ENCODE measurements around the gene ABLIM2.

ABLIM2 gene

DNA sequence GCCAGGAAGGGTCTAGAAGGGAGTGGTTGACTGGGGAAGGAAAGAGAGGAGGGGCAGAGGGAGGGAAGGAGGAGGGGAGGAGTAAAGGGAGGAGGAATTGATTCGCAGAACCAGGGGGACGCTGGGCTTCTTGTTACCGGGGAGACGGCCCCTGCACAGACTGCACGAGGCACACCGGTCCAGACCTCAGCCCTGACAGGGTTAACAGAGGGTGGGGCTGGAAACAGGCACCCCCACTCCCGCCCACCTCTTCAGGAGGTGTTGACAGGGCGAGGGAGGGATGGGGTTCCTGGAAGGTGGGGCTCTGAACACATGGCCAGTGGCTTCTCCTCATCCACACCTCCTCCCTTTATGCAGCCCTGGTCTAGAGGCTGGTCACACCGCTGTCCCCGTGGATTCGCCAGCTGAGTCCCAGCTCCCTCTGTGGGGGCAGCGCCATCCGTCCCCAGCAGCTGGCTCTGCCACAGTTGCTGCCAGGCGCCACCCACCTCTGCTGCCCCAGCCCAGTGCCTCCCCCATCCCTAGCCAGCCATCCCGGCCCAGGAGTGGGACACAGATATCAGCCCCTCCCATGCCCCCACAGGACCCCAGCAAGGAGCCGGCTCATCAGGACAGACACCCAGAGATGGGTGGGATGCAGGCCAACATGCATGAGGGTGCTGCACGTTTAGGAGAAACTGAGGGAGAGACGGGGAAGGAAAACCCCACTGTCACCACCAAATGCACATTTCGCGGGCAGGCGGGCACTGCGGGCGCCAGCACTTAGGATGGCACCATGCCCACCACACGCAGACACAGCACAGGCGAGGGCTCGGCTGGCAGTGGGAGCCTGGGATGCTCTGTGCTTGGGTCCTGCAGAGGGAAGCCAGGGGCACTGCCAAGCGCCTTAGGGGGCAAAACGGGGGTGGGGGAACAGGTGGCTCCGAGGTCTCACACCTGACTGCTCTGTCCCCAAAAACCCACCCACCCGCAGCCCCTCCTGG lies 87.6 kb downstream of the ABLIM2 start:
- DNase-seq (ENCODE audit: low read depth in 2 of 2) = no peak

DNA sequence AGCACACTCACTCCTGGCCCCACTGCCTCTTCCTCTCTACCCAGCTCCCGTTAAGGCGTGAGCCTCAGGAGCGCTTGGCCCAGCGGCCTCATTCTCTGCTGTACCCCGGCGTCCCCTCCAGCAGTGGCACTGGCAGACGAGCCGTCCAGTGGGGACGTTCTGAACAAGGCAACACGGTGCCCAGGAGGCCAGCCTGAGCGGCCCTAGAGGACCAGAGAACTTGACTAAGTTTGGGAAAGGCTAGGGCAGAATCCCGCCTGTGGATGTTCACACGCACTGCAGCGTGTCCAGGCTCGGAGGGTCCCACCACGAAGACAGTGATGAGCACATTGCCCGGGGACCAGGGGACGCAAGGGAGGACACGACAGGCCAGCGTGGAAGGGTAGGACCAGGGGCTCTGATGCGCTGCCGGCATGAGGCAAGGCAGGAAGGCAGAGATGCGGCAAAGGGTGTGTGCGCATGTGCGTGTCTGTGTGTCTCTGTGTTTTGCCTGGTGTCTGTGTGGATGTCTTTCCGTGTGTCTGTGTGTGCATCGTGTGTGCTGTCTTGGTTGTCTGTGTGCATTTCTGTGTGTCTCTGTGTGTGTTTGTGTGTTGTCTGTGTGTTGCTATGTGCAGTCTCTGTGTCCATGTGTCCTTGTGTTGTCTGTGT lies 89.4 kb downstream of the ABLIM2 start:
- DNase-seq (ENCODE audit: low read depth in 2 of 2) = no peak

GRCh38 chr4:8067945-8068896 lies 90.4 kb downstream of the ABLIM2 start:
- no peak for DNase-seq (ENCODE audit: low read depth in 2 of 2)

DNA sequence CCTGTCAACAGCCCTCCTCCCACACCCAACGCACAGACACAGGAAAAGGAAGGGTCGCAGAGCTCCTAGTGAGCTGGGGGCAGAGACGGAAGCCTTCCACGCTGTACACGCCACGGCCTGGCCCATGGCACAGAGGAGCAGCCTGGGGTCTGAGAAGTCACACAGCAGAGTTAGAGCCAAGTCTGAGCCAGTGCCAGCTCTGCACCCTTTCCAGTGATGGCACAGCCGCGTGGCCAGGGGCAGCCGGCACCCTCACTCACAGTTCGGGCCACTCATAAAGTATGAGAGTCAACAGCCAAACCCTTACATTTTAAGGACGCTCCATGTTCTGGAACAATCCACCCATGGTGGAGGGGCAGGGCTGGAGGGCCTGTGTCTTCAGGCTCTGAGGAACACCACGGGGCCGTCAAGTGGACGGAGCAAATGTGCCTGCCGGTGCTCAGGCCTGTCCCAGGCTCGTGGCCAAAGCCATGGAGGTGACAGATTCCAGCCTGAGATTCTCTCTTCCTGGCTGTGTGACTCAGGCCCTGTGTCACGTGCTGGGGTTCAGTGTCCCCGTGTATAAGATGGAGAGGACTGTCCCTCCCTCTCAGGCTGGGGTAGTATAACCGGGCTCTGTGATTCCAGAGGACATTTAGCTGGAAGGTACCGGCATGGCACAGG lies 91.2 kb downstream of the ABLIM2 start:
- DNase-seq (ENCODE audit: low read depth in 2 of 2) = no peak

DNA sequence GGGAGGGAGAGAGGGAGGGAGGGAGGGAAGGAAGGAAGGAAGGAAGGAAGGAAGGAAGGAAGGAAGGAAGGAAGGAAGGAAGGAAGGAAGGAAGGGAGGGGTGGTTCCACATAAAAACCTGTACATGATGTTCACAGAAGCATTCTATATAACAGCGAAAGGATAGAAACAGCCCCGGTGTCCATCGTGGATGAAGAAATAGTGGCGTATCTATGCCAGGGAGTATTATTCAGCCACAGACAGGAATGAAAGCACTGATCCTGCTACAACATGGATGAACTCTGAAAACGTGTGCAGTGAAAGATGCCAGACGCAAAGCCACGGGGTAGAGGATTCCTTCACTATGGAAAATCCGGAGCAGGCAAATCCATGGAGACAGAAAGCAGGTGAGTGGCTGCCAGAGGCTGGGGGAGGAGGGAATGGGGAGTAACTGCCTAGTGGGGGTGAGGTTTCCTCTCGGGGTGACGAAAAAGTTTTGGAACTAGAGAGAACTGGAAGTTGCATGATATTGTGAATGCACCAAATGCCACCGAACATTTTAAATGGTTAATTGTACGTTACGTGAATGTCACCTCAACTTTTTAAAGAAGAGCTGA lies 92.2 kb downstream of the ABLIM2 start:
- no peak for DNase-seq (ENCODE audit: low read depth in 2 of 2)

DNA sequence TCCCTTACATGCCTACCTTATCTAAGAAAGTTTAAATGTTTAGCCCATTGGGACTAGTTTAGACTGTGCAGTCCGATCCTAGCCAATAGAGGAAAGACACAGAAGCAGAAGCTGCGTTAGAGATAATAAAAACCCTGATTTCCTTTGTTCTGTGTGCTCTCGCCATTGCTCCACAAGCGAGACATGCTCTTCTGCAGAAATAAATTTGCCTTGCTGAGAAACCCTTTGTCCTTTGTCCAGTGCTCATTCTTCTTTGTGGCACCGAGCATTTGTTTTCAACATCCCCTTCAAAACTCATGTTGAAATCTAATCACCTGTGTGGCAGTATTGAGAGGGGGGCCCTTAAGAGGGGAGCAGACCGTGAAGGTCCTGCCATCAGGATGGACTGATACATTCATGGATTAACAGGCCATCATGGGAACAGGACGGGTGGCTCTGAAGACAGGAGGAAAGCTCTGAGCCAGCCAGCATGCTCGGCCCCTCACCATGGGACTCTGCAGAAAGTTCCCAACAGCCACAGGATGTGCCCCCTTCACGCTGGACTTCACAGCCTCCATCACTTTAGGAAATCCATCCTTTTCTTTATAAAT lies 94.5 kb downstream of the ABLIM2 start:
- no peak for DNase-seq (ENCODE audit: low read depth in 2 of 2)

DNA sequence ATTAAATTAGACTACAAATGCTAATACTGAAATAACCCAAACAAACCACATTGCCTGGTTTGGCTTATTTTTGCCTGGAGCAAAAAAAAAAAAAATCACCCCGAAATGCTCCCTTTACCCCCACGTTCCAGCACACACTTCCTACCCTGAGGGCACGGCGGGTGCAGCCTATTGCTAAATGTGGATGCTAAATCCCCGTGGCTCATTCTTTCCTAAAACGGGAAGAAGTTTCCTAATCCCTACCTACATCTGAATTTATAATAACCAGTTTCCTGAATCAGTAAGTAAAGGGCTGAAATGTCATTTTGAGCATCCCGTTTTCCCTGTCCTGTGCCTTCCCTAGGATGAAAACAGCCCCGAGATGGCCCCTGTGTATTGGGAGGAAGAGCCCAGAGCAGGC lies 97.0 kb downstream of the ABLIM2 start:
- no peak for DNase-seq (ENCODE audit: low read depth in 2 of 2)

DNA sequence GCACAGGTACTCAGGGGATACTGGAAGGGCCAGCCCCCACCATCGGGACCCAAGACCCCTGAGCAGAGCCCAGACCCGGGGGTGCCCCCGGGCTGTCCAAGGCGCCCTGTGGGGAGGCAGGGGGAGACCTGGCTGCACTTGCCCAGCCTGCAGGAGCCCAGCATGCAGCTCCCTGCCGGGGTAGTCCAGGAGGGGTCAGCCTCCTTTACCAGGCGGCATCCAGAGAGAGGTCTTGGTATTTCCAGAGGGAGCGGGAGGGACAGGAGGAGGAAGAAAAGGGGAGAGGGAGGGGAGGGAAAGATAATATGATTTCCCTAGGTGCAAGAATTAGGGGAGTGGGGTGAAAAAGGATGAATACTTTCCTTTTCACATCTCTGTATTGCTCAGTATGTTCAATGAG lies 97.5 kb downstream of the ABLIM2 start:
- no peak for DNase-seq (ENCODE audit: low read depth in 2 of 2)

DNA sequence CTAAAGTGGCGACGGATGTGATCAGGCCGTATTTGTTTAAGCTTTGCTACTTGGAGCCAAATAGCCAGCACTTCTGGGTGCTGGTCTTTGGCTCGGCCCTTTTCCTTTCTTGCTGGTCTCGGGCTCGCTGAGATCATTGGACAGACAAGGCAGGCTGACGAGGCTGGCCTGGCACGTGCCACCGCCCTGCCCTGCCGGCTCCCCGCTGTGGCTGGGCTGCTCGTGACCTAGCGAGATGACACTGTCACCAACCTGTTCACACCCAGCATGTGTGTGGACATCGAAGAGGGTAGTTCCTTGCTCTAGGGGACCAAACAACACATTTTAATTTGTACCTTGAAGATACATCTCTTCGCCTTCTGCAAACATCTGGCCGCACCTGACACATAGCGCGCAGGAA lies 98.0 kb downstream of the ABLIM2 start:
- DNase-seq (ENCODE audit: low read depth in 2 of 2) = no peak

DNA sequence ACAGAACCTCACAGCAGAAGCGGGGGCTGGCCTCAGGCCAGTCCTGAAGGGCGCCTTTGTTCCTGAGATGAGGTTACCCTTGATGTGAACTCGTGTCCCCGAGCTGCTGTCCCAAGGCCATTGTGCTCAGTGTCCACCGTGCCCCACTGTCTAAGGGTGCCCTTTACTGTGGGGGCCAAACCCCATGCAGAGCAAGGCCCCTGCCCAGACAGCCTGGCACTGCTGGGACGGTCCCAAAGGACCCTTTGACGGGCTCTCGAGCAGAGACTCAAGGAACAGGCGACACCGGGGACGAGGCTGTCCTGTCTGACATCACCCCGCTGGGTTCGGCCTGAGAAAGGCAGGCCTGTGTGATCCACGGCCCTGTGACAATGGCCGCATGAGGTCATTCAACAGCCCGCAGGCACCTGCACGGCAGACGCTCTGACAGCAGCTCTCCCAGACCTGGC lies 100.6 kb downstream of the ABLIM2 start:
- DNase-seq (ENCODE audit: low read depth in 2 of 2) = no peak

DNA sequence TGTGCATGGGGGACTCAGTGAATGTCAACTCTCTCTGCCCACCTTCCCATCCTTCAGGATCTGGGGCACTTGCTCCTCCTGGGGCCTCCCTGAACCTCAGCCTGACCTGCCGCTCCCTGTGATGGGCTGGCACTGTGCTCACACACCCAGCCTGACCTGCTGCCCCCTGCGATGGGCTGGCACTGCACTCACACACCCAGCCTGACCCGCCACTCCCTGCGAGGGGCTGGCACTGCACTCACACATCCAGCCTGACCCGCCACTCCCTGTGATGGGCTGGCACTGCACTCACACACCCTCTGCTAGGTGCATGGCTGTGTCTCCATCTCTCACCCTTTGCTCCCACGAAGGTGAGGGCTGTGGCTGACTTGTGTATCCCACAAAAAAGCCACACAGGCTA lies 103.4 kb downstream of the ABLIM2 start:
- no peak for DNase-seq (ENCODE audit: low read depth in 2 of 2)

DNA sequence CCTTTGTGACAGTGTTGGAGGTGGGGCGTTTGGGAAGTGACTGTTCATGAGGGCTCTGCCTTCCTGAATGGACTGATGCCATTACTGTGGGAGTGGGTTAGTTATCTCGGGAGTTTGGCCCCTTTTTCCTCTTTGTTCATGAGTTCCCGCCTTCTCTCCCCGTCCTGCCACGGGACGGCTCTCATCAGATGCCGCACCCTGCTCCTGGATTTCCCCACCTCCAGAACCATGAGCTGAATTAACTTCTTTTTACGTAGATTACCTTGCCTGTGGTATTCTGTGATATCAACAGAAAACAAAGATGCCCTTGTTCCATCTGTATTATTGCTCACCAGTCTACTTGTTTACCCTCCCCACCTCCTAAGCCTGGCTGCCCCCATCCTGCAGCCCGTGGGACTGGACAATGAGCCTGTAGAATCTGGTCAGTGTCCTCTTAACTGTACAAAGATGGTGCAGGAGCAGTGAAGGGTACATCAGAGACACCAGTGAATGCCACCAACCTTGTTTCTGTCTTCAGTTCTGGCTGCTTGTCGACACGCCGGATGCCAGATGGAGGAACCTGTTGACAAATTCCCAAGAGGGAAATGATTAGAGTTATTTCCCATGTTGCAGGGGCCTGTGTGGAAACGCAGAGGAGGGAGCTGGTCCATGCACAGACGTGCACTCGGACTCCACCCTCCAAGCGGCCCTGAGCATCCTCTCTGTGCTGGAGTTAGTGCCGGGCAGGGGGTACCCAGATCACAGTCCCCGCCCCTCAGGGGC lies 104.7 kb downstream of the ABLIM2 start:
- DNase-seq (ENCODE audit: low read depth in 2 of 2) = no peak

DNA sequence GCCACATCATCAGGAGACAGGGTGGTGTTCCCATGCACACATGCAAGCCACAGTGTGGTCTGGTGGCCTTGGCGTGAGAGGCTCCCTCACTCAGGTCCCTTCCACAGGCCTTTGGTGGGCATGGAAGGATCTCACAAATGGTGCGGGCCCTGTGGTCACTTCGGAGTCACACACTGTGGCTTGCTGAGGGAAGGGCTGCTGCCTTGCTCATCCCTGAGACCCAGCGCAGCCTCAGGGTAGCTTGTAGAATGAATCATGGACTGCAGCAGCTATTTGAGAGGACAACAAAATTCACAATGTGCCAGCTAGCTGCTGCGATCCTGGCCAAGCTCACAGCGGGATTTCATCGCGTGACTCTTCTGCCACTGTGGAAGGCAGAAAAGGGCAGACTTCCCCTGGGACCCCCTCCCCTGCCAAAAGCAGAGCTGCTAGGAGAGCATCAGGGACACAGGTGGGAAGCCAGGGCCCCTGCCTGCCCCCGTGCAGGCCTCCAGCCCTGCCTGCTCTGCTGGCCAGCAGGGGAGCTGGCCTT lies 106.4 kb downstream of the ABLIM2 start:
- DNase-seq (ENCODE audit: low read depth in 2 of 2) = no peak

- no peak for DNase-seq (ENCODE audit: low read depth in 2 of 2)
Measured at GRCh38 chr4:8051644-8052043, 107.0 kb downstream of the ABLIM2 start.

DNA sequence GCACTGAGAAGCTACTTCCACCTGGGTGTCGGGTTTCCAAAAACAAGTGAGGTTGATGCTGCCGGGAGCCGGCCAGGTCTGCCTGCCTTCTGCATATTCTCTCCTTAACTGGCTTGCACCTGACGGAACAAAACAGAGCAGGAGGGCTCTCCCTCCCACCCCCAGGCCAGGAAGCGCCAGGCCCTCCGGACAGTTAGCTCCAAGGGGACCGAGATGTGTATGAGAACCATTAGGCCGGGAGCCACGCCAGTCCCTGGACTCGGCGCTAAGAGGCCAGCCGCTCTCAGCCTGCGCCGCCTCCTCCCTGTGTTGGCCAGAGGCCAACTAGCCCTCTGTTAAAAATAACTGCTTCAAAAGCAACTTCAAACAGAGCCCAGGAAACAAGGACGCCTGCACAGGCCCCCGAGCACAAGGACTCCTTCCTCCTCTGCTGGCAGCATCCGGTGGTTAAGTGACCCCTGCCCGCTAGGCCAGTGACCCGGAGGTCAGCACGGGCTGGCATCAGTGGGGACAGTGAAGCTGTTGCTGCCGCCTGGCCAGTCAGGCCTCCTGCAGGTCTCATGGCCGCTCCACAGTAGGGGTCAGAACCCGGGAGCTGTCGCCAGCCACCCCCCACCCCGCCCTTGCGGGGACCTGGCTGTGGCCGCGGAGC lies 107.9 kb downstream of the ABLIM2 start:
- no peak for DNase-seq (ENCODE audit: low read depth in 2 of 2)

- DNase-seq (ENCODE audit: low read depth in 2 of 2) = no peak
Measured at GRCh38 chr4:8050180-8050554, 108.4 kb downstream of the ABLIM2 start.

DNA sequence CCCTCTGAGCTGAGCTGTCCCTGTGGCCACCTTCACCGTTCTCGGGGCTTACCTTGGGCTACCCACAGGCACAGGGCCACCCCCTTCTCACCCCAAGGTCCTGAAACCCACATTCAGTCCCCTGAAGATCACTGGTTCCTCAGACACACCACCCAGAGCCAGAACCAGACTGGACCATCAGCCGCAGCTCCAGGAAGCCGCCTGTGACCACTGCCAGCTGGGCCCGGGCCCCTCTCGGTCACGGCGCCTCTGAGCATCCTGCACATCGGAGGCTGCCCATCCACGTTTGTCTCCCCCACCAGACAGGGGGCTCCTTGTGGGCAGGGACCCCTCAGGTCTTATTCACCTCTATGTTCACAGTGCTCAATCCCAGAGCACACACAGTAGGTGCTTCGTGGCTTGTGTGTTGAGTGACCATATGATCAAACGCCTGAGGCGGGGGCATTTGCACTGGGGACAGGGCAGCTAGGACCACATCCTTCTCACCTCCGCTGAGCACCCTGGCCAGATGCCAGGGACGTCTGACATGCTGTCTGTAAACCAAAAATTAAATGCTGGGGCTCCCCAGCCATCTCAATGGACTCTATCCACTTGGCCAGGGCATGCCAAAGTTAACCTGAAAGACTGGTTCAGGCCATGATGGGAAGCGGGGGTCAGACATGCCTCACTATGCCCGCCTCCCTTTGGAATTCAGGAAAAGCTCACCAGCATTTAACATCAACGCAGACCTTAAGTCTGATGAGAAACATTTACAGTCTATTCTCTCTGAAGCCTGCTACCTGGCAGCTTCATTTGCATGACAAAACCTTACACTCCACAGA lies 109.5 kb downstream of the ABLIM2 start:
- no peak for DNase-seq (ENCODE audit: low read depth in 2 of 2)

Measured in stimulated activated CD8-positive, alpha-beta memory T cell treated with anti-CD3 and anti-CD28 coated beads, Interleukin-2, amount 100 ng/mL, for 1 hour (primary cell).